AG04449 (cell line): Measurements from ENCODE around the gene RAB7A.

Experiments
- CTCF ChIA-PET: fragments of 350-600 bp; formaldehyde crosslinking; extraction: SDS; loops from one replicate; lab custom pipeline; 2021; ENCODE audit warnings: antibody characterized with exemption; lab: Yijun Ruan, JAX
- POLR2A ChIA-PET: fragments of 400-600, 350-600 bp; formaldehyde crosslinking; extraction: SDS; loops from one replicate; lab custom pipeline; 2020; ENCODE audit warnings: antibody characterized with exemption, inconsistent platforms; lab: Yijun Ruan, JAX
- DNase-seq: peaks from one replicate; pipeline ENCODE4 v3.0.0-alpha.2; 2010; ENCODE audit warnings: low read depth, low spot score
- H3K4me3 ChIP-seq: 2 replicates; pipeline ENCODE4 v1.5.1; 2011; ENCODE audit warnings: low read depth, mild to moderate bottlenecking, control low read depth, low read length
- CTCF ChIP-seq: IDR thresholded peaks from one replicate; pipeline ENCODE4 v1.5.1; 2011; ENCODE audit warnings: mild to moderate bottlenecking, moderate library complexity, low read length, control low read depth, inconsistent platforms; ENCODE audit not compliant: insufficient read depth; ENCODE audit errors: missing control alignments

RAB7A gene

GRCh38 chr3:128861491-128861890, 135.5 kb downstream of the RAB7A start:
- no peak for TF ChIP-seq CTCF
- DNase-seq = no peak
- H3K4me3 ChIP-seq = no peak overlapping the region
- CTCF ChIA-PET = no interaction called here
- POLR2A ChIA-PET = no interaction called here

GRCh38 chr3:128863560-128863959, 137.6 kb downstream of the RAB7A start:
- peak; percentile 8 for TF ChIP-seq CTCF
- CTCF ChIA-PET = interaction anchor here (1.0 to 2.3 kb wide), 3 partner anchors 11 to 68 kb away, joined by 3 to 7 read pairs (median 3); no protein-coding TSS in a partner anchor
- H3K4me3 ChIP-seq = no peak overlapping the region
- POLR2A ChIA-PET = no interaction called here
- DNase-seq = no peak
